GM19452 (cell line): ENCODE results near the gene TMPRSS9.
"Not testable (repeated sequence)": the region's sequence is repeated elsewhere in the genome, so short reads cannot be mapped to it uniquely, and the experiment has no call there.

Experiments used
- ATAC-seq: cut with Tn5 transposase; IDR thresholded peaks from one replicate; pipeline ENCODE4 v1.9.1; 2021; ENCODE audit not compliant: unreplicated experiment

Gene TMPRSS9

GRCh38 chr19:2389594-2389993 lies 29.5 kb downstream of the TMPRSS9 start:
- ATAC-seq = no peak

- ATAC-seq = no peak
These were observed 31.2 kb downstream of the TMPRSS9 start for GRCh38 chr19:2391118-2391725.

- no peak for ATAC-seq
These were observed 32.3 kb downstream of the TMPRSS9 start for GRCh38 chr19:2392366-2392765.

- ATAC-seq = not testable (repeated sequence)
These were observed 32.8 kb downstream of the TMPRSS9 start for GRCh38 chr19:2392899-2393298.

GRCh38 chr19:2394054-2394441 lies 34.0 kb downstream of the TMPRSS9 start:
- ATAC-seq = no peak

- ATAC-seq = no peak
These were observed 34.6 kb downstream of the TMPRSS9 start for GRCh38 chr19:2394442-2395292.

- not testable (repeated sequence) for ATAC-seq
These were observed 35.3 kb downstream of the TMPRSS9 start for GRCh38 chr19:2395293-2395829.

- ATAC-seq = not testable (repeated sequence)
These were observed 37.1 kb downstream of the TMPRSS9 start for GRCh38 chr19:2397173-2397572.

- ATAC-seq = no peak
These were observed 38.8 kb downstream of the TMPRSS9 start for GRCh38 chr19:2398735-2399305.

- ATAC-seq = no peak
These were observed 39.5 kb downstream of the TMPRSS9 start for GRCh38 chr19:2399582-2399981.

GRCh38 chr19:2408247-2408646 lies 48.2 kb downstream of the TMPRSS9 start:
- ATAC-seq = no peak

GRCh38 chr19:2409352-2409912 lies 49.4 kb downstream of the TMPRSS9 start:
- ATAC-seq = no peak

- no peak for ATAC-seq
These were observed 50.0 kb downstream of the TMPRSS9 start for GRCh38 chr19:2410023-2410422.

- no peak for ATAC-seq
These were observed 51.6 kb downstream of the TMPRSS9 start for GRCh38 chr19:2411709-2412108.

GRCh38 chr19:2412449-2412848 lies 52.4 kb downstream of the TMPRSS9 start:
- ATAC-seq = no peak

GRCh38 chr19:2413159-2413558 lies 53.1 kb downstream of the TMPRSS9 start:
- no peak for ATAC-seq

- no peak for ATAC-seq
These were observed 53.6 kb downstream of the TMPRSS9 start for GRCh38 chr19:2413629-2414028.

GRCh38 chr19:2415281-2415972 lies 55.4 kb downstream of the TMPRSS9 start:
- ATAC-seq = no peak

- ATAC-seq = no peak
These were observed 55.9 kb downstream of the TMPRSS9 start for GRCh38 chr19:2415973-2416319.

GRCh38 chr19:2416321-2417097 lies 56.4 kb downstream of the TMPRSS9 start:
- no peak for ATAC-seq
